Myocyte (in vitro differentiated cells): ENCODE results near the gene PPIAL4G. TPM values are rescaled to one million over a fixed set of nuclear protein-coding genes. Genes with fewer than 3 reads are reported as not detected.

Experiments
- total RNA-seq: library from RNA; depleted of rRNA; stranded (reverse); fragments of >200 nt; gene quantifications from 2 replicates; pipeline ENCODE4 v1.2.3, GENCODE V29; 2014

Gene PPIAL4G
- total RNA-seq, 1 donor from 2014 or later, result 0.03 TPM

Other genes starting within 250 kb of the PPIAL4G start
- gene NBPF14, start 112.7 kb upstream of the PPIAL4G start, total RNA-seq, result 17.9 and 18.0 TPM in 2 replicates